HG03342 (cell line): Measurements from ENCODE around the gene CCN5.

ENCODE experiments used
- ATAC-seq: cut with Tn5 transposase; IDR thresholded peaks from one replicate; pipeline ENCODE4 v1.9.1; 2021; ENCODE audit warnings: mild to moderate bottlenecking, moderate library complexity; ENCODE audit not compliant: unreplicated experiment

The CCN5 gene

DNA sequence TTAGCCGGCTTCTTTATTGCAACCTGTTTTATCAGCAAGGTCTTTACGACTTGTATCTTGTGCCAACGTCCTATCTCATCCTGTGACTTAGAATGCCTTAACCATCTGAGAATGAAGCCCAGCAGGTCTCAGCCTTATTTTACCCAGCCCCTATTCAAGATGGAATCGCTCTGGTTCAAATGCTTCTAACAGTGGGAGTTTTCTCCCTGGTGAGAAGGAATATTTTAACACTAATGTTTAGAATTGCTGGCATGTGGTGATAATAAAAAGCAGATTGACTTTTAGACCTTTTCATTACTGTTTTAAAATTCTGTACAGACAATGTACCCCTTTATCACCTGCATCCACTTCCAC lies 20.6 kb downstream of the CCN5 start:
- no peak for ATAC-seq

DNA sequence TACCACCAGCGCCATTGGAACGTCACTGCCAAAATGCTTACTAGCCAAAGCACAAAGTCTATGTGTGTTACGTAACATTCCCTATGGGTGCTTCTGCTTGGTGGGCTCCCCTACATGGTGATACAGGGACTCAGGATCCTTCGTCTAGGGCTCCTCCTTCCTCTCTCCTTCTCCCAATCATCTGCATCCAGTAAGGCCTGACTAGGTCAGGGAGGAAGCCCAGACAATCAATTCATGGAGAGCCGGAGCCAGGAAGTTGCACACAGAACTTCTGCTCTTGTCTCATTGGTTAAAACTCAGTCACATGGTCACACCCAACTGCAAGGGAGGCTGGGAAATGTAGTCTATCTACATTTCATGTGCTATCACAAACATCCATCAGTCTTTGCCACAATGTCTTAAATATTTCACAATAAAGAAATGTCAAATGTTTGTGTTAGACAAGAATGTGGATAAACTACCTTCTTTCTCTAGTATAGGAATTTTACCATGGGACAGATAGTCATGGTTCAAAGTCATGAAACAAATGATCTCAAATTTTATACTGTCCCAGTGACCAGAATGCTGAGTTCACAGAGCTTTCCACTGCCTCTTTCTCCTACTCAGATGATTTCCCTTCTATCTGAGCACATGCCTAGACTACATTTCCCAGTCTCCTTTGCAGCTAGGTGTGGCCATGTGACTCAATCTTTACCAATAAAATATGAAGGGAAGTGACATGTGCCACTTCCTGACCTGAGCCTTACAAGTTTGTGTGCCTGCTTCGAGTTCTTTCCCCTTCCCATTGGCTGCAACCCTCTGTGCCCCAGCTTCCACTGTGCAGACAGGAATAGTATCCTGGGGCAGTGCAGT lies 21.2 kb downstream of the CCN5 start:
- ATAC-seq = no peak

DNA sequence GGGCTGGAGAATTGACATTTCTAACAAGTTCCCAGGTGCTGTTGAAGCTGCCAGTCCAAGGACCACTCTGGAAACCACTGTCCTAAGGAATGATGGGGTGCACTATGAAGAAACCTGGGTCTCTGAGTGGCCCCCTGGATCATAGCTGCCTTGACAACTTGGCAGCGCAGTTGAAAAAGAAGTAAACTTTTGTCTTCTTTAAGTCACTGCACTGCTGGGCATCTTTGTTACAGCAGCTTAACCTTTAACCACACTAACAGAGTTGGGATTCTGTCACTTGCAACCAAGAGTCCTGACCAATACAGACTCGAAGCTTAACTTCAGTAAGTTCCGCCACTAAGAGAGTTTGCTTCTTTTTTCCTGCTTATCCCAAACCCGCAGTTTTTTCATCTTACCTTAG lies 21.9 kb downstream of the CCN5 start:
- no peak for ATAC-seq

DNA sequence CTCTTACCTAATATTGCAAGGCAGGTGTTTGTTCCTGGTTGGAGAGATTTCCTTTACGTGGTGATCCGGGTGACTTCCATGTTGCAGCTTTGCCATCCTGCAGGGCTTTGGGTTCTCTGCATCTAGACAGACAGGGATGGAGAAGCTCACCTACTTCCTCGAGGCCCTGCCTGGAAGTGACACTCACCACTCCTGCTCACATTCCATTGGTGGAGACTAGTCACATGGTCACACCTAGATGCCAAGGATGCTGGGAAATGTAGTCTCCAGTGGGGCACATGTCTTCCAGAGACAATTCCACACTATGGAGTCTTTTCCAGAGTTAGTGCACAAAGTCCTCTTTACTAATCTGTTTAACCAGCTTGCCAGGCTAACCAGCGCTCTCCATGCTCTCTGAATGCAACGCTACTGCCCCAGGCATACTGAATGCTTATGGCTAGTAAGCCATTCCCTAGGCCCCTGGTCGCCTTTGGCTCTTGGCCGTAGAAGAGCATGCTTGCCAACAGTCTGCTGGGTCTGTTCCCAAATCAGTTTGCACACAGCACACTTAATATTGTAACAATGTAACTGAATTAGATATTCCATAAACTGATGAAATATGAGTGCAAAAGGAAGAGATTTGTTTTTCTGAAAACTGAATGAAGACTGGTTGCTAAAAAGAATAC lies 23.8 kb downstream of the CCN5 start:
- no peak for ATAC-seq

GRCh38 chr20:44739942-44740341 lies 24.8 kb downstream of the CCN5 start:
- ATAC-seq = no peak

DNA sequence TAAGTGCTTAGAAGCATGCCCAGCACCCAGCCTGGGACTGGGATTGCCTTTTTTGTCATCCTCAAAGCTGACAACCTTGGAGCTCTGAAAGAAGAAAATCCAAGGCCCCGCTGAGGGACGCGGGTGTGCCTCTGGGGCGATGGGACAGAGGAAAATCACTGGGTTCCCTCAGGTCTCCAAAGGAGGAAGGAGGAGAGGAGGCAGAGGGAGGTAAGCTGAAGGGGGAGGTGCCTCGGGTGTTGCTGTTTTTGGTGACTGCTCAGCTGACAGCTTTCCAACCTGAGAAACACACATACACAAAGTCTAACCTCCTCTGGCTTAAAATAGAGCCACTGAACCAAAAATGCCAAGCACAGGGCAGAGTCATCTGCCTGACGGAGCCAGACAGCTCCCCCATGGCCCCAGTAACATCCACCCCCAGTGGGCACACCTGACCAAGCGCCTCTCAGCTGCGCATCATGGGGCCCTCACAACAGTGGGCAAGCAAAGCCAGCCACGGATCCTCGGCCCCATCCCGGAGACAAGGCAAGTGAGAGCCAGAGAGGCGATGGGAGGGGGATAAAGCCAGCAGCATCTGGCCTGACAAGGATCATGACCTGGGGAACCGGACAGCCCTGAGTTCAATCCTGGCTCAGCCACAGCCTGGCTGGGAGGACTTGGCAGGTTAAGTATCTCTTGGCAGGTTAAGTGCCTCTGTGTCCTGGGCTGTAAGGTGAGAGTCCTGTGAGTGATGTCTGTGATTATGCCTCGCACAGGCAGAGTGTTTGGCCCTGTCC lies 27.3 kb downstream of the CCN5 start:
- no peak for ATAC-seq

- ATAC-seq = no peak
These were observed 28.0 kb downstream of the CCN5 start for GRCh38 chr20:44743080-44743701.

DNA sequence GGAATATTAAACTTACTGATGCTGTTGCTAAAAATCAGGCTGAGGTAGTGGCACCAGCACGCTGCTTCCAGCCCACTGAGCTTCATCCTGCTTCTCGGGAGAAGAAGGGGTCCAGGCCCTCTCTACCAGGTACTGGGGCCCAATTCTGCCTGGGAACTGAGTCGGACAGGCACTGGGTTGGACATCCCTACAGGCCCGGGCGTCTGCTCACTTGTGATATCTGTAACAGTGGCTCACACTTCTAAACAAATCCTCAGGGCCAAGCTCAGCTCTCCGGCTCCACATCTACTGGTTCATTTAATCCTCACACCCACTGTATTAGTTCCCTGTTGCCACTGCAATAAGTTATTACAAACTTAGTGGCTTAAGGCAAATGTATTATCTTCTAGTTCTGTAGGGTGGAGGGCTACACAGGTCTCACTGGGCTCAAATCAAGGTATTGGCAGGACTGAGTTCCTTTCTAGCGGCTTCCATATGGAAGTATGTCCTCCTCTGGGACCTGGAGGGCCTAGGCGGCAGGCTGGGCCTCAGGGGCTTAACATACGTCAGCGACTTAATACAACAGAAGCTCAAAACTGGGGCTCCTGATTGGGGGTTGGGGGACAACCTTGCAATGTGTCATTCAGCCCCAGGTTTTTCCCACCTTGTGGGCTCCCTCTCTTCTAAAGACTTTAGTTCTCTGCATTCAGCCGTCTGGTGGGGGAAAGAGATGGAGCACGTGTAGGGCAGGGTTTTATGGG lies 28.9 kb downstream of the CCN5 start:
- no peak for ATAC-seq

- no peak for ATAC-seq
These were observed 30.0 kb downstream of the CCN5 start for GRCh38 chr20:44745122-44745597.

DNA sequence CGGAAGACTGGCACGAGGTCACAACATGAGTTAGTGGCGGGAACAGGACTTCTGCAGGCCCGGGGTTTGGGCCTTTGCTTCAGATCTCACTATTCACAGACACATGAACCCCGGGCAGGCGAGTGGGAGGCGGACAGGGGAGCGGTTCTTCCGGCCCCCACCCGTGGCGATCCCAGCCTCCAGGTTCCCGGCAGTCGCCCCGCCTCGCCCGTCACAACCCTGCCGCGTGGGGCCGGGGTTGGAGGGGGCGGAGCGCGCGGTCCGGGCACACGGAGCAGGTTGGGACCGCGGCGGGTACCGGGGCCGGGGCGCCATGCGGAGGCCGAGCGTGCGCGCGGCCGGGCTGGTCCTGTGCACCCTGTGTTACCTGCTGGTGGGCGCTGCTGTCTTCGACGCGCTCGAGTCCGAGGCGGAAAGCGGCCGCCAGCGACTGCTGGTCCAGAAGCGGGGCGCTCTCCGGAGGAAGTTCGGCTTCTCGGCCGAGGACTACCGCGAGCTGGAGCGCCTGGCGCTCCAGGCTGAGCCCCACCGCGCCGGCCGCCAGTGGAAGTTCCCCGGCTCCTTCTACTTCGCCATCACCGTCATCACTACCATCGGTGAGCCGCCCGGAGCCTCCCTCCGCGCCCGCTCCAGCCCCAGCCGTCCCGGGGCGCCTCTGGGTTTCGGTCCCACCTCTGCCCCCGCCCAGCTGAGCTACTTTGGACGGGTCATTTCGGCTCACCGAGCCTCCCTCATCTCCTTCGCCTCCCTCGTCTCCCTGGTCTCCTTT lies 30.6 kb downstream of the CCN5 start, which contains the start of gene KCNK15:
Gene KCNK15, plus strand, starts transcription at position 268 of the 769 bp plus-strand sequence. Its CDS starts 46 bp downstream, at position 314.
- ATAC-seq = no peak

DNA sequence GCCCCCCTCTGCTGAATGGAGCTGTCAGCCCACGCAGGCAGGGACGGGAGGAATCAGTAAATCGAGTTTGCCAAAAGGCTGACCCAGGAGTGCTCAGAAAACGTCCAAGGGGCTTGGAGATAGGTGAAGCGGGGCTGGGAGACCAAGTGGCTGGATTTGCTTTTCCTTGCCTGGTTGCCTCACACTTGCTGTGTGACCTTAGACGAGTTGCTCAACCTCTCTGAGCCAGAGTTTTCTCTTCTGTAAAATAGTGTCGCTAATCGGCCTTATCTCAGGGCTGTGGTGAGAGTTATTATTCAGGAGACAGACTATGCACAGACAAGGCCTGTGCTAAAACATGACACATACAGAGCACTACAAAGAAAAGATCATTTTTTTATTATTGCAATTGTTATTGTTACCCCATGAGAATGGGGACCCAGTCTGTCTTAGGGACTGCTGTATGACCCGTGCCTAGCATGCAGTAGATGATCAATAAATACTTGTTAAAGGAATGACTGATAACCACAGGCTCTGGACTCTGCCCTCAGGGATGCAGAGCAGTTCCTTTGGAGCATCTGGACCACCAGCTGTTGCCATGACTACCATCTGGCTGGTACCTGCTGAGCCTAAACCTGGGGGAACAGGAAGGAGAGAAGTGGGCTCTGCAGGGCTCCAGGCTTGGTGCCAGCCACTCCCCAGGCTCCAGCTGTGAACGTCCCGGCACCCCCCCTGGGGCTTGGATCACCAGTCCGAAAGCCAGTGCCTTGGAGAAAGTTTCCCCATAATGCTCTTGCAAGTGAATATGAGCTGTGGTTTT lies 31.4 kb downstream of the CCN5 start:
- no peak for ATAC-seq

- ATAC-seq = no peak
These were observed 32.2 kb downstream of the CCN5 start for GRCh38 chr20:44747166-44748004.

- ATAC-seq = no peak
These were observed 32.8 kb downstream of the CCN5 start for GRCh38 chr20:44748005-44748370.

DNA sequence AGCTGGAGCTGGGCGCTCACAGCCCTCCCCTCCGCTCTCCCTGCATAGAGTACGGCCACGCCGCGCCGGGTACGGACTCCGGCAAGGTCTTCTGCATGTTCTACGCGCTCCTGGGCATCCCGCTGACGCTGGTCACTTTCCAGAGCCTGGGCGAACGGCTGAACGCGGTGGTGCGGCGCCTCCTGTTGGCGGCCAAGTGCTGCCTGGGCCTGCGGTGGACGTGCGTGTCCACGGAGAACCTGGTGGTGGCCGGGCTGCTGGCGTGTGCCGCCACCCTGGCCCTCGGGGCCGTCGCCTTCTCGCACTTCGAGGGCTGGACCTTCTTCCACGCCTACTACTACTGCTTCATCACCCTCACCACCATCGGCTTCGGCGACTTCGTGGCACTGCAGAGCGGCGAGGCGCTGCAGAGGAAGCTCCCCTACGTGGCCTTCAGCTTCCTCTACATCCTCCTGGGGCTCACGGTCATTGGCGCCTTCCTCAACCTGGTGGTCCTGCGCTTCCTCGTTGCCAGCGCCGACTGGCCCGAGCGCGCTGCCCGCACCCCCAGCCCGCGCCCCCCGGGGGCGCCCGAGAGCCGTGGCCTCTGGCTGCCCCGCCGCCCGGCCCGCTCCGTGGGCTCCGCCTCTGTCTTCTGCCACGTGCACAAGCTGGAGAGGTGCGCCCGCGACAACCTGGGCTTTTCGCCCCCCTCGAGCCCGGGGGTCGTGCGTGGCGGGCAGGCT lies 35.1 kb downstream of the CCN5 start:
- no peak for ATAC-seq

- ATAC-seq = no peak
These were observed 37.1 kb downstream of the CCN5 start for GRCh38 chr20:44752099-44752931.

DNA sequence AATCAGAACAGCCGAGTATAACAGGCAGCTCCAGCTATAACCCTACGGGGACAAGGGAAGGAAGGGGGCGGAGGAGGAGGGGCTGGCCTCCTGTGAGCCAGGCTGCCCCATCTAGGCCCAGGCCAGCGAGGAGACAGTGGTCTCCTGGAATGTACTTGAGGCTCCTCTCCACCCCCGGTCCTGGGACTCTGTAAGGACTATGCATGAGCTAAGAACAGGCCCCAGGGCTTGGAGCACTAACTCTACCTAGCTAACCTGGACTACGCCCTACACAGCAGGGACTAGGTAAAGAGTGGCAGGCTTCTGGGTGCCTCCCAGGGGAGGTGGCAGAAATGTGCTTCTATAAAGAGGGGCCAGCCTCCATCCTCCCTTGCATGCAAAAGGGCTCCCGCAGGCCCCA lies 39.4 kb downstream of the CCN5 start:
- ATAC-seq = no peak
